ENCODE data around the gene PCDH12.

DNA sequence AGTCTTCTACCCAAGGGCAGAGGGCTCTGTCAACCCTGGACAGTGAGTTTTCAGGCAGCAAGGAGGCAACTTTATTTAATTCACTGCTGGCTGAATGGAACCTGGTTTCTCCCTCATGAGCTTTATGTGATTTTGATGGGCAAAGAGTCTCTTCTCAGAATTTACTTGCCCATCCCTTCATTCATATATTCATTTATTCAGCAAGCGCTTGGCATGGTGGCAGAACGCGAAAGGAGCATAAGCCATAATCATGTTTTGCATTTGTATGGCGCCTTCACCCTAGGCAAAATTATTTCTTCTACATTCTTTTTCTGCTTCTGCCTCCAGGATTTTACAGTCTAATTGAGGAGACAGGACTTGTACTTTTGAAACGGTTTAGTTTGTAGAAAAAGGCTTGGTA, 26.3 kb downstream of the PCDH12 start:
- TF ChIP-seq, protein P1, sequence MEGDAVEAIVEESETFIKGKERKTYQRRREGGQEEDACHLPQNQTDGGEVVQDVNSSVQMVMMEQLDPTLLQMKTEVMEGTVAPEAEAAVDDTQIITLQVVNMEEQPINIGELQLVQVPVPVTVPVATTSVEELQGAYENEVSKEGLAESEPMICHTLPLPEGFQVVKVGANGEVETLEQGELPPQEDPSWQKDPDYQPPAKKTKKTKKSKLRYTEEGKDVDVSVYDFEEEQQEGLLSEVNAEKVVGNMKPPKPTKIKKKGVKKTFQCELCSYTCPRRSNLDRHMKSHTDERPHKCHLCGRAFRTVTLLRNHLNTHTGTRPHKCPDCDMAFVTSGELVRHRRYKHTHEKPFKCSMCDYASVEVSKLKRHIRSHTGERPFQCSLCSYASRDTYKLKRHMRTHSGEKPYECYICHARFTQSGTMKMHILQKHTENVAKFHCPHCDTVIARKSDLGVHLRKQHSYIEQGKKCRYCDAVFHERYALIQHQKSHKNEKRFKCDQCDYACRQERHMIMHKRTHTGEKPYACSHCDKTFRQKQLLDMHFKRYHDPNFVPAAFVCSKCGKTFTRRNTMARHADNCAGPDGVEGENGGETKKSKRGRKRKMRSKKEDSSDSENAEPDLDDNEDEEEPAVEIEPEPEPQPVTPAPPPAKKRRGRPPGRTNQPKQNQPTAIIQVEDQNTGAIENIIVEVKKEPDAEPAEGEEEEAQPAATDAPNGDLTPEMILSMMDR (IDR thresholded peaks at IDR 0.05), result no peak
- TF ChIP-seq EZH2 (IDR thresholded peaks at IDR 0.05), result no peak

All from neural progenitor cell (in vitro differentiated cells).